ENCODE results near the gene POLR2J3. TPM values are rescaled to one million over a fixed set of nuclear protein-coding genes. Genes with fewer than 3 reads are reported as not detected.
"Not testable (repeated sequence)": the region's sequence is repeated elsewhere in the genome, so short reads cannot be mapped to it uniquely, and the experiment has no call there.

The POLR2J3 gene
- total and polyA plus RNA-seq, 4 donors, result 2.8 to 62.1 (median 44.2) TPM

- not testable (repeated sequence) for H3K4me3 ChIP-seq (ENCODE audit: low read depth in 1 of 3, low read length in 3 of 3); H3K9me3 ChIP-seq (ENCODE audit: control insufficient read depth in 4 of 4, low read length in 3 of 4); H3K9ac ChIP-seq (ENCODE audit: low read depth in 1 of 2, low read length in 2 of 2); H3K27ac ChIP-seq (ENCODE audit: low read depth in 1 of 2, low read length in 2 of 2); DNase-seq (ENCODE audit: low spot score); H3K36me3 ChIP-seq (ENCODE audit: control insufficient read depth in 4 of 4, insufficient read depth in 3 of 4, low read depth in 1 of 4, low read length in 3 of 4); H3K4me1 ChIP-seq (ENCODE audit: control insufficient read depth in 4 of 4, insufficient read depth in 4 of 4, low read length in 3 of 4); H3K27me3 ChIP-seq (ENCODE audit: control insufficient read depth in 4 of 4, insufficient read depth in 4 of 4, low read length in 3 of 4)
- 70% methylated on average over 3 of the region's 15 CpGs for WGBS
Measured at GRCh38 chr7:102613575-102614345, 41.4 kb upstream of the POLR2J3 start.

- not testable (repeated sequence) for H3K36me3 ChIP-seq (ENCODE audit: control insufficient read depth in 4 of 4, insufficient read depth in 3 of 4, low read depth in 1 of 4, low read length in 3 of 4); H3K4me1 ChIP-seq (ENCODE audit: control insufficient read depth in 4 of 4, insufficient read depth in 4 of 4, low read length in 3 of 4); H3K9me3 ChIP-seq (ENCODE audit: control insufficient read depth in 4 of 4, low read length in 3 of 4); H3K4me3 ChIP-seq (ENCODE audit: low read depth in 1 of 3, low read length in 3 of 3); H3K27me3 ChIP-seq (ENCODE audit: control insufficient read depth in 4 of 4, insufficient read depth in 4 of 4, low read length in 3 of 4); H3K9ac ChIP-seq (ENCODE audit: low read depth in 1 of 2, low read length in 2 of 2); H3K27ac ChIP-seq (ENCODE audit: low read depth in 1 of 2, low read length in 2 of 2)
- peak; percentile 43 for DNase-seq (ENCODE audit: low spot score)
- WGBS, result 62% methylated on average over 7 of the region's 10 CpGs
Measured at GRCh38 chr7:102611675-102612325, 39.4 kb upstream of the POLR2J3 start.

- H3K4me1 ChIP-seq (ENCODE audit: control insufficient read depth in 4 of 4, insufficient read depth in 4 of 4, low read length in 3 of 4); H3K9me3 ChIP-seq (ENCODE audit: control insufficient read depth in 4 of 4, low read length in 3 of 4); H3K9ac ChIP-seq (ENCODE audit: low read depth in 1 of 2, low read length in 2 of 2); H3K27ac ChIP-seq (ENCODE audit: low read depth in 1 of 2, low read length in 2 of 2); H3K36me3 ChIP-seq (ENCODE audit: control insufficient read depth in 4 of 4, insufficient read depth in 3 of 4, low read depth in 1 of 4, low read length in 3 of 4); DNase-seq (ENCODE audit: low spot score); H3K4me3 ChIP-seq (ENCODE audit: low read depth in 1 of 3, low read length in 3 of 3); H3K27me3 ChIP-seq (ENCODE audit: control insufficient read depth in 4 of 4, insufficient read depth in 4 of 4, low read length in 3 of 4): not testable (repeated sequence)
- no CpG with 5 or more reads among the region's 30 CpGs for whole genome bisulfite sequencing
Measured at GRCh38 chr7:102611013-102611674, 38.8 kb upstream of the POLR2J3 start.

GRCh38 chr7:102610441-102610840 is 38.1 kb upstream of the POLR2J3 start:
- not testable (repeated sequence) for H3K36me3 ChIP-seq (ENCODE audit: control insufficient read depth in 4 of 4, insufficient read depth in 3 of 4, low read depth in 1 of 4, low read length in 3 of 4); H3K9ac ChIP-seq (ENCODE audit: low read depth in 1 of 2, low read length in 2 of 2); H3K27me3 ChIP-seq (ENCODE audit: control insufficient read depth in 4 of 4, insufficient read depth in 4 of 4, low read length in 3 of 4); H3K9me3 ChIP-seq (ENCODE audit: control insufficient read depth in 4 of 4, low read length in 3 of 4); H3K27ac ChIP-seq (ENCODE audit: low read depth in 1 of 2, low read length in 2 of 2); H3K4me1 ChIP-seq (ENCODE audit: control insufficient read depth in 4 of 4, insufficient read depth in 4 of 4, low read length in 3 of 4); H3K4me3 ChIP-seq (ENCODE audit: low read depth in 1 of 3, low read length in 3 of 3); DNase-seq (ENCODE audit: low spot score)
- no CpG with 5 or more reads among the region's 7 CpGs for WGBS

- H3K9ac ChIP-seq (ENCODE audit: low read depth in 1 of 2, low read length in 2 of 2); H3K27ac ChIP-seq (ENCODE audit: low read depth in 1 of 2, low read length in 2 of 2); H3K36me3 ChIP-seq (ENCODE audit: control insufficient read depth in 4 of 4, insufficient read depth in 3 of 4, low read depth in 1 of 4, low read length in 3 of 4); H3K9me3 ChIP-seq (ENCODE audit: control insufficient read depth in 4 of 4, low read length in 3 of 4); H3K4me1 ChIP-seq (ENCODE audit: control insufficient read depth in 4 of 4, insufficient read depth in 4 of 4, low read length in 3 of 4); DNase-seq (ENCODE audit: low spot score); H3K4me3 ChIP-seq (ENCODE audit: low read depth in 1 of 3, low read length in 3 of 3); H3K27me3 ChIP-seq (ENCODE audit: control insufficient read depth in 4 of 4, insufficient read depth in 4 of 4, low read length in 3 of 4): not testable (repeated sequence)
- WGBS, result 78% methylated on average over 4 of the region's 10 CpGs
Measured at GRCh38 chr7:102609734-102610133, 37.4 kb upstream of the POLR2J3 start.

- not testable (repeated sequence) for H3K36me3 ChIP-seq (ENCODE audit: control insufficient read depth in 4 of 4, insufficient read depth in 3 of 4, low read depth in 1 of 4, low read length in 3 of 4); H3K9me3 ChIP-seq (ENCODE audit: control insufficient read depth in 4 of 4, low read length in 3 of 4); H3K27me3 ChIP-seq (ENCODE audit: control insufficient read depth in 4 of 4, insufficient read depth in 4 of 4, low read length in 3 of 4); H3K9ac ChIP-seq (ENCODE audit: low read depth in 1 of 2, low read length in 2 of 2); DNase-seq (ENCODE audit: low spot score); H3K4me1 ChIP-seq (ENCODE audit: control insufficient read depth in 4 of 4, insufficient read depth in 4 of 4, low read length in 3 of 4); H3K27ac ChIP-seq (ENCODE audit: low read depth in 1 of 2, low read length in 2 of 2); H3K4me3 ChIP-seq (ENCODE audit: low read depth in 1 of 3, low read length in 3 of 3)
- no CpG with 5 or more reads among the region's 5 CpGs for WGBS
Measured at GRCh38 chr7:102606848-102607247, 34.5 kb upstream of the POLR2J3 start.

GRCh38 chr7:102604431-102605145 is 32.2 kb upstream of the POLR2J3 start:
- WGBS, result 67% methylated on average over 4 of the region's 19 CpGs
- DNase-seq (ENCODE audit: low spot score); H3K4me1 ChIP-seq (ENCODE audit: control insufficient read depth in 4 of 4, insufficient read depth in 4 of 4, low read length in 3 of 4); H3K27me3 ChIP-seq (ENCODE audit: control insufficient read depth in 4 of 4, insufficient read depth in 4 of 4, low read length in 3 of 4); H3K36me3 ChIP-seq (ENCODE audit: control insufficient read depth in 4 of 4, insufficient read depth in 3 of 4, low read depth in 1 of 4, low read length in 3 of 4); H3K9ac ChIP-seq (ENCODE audit: low read depth in 1 of 2, low read length in 2 of 2); H3K4me3 ChIP-seq (ENCODE audit: low read depth in 1 of 3, low read length in 3 of 3); H3K27ac ChIP-seq (ENCODE audit: low read depth in 1 of 2, low read length in 2 of 2); H3K9me3 ChIP-seq (ENCODE audit: control insufficient read depth in 4 of 4, low read length in 3 of 4): not testable (repeated sequence)

- H3K36me3 ChIP-seq (ENCODE audit: control insufficient read depth in 4 of 4, insufficient read depth in 3 of 4, low read depth in 1 of 4, low read length in 3 of 4); H3K4me3 ChIP-seq (ENCODE audit: low read depth in 1 of 3, low read length in 3 of 3); H3K27me3 ChIP-seq (ENCODE audit: control insufficient read depth in 4 of 4, insufficient read depth in 4 of 4, low read length in 3 of 4); H3K9me3 ChIP-seq (ENCODE audit: control insufficient read depth in 4 of 4, low read length in 3 of 4); DNase-seq (ENCODE audit: low spot score); H3K27ac ChIP-seq (ENCODE audit: low read depth in 1 of 2, low read length in 2 of 2); H3K9ac ChIP-seq (ENCODE audit: low read depth in 1 of 2, low read length in 2 of 2); H3K4me1 ChIP-seq (ENCODE audit: control insufficient read depth in 4 of 4, insufficient read depth in 4 of 4, low read length in 3 of 4): not testable (repeated sequence)
- WGBS, result no CpG with 5 or more reads among the region's 12 CpGs
Measured at GRCh38 chr7:102602317-102602716, 29.9 kb upstream of the POLR2J3 start.

Data from liver (tissue), 9 donors.